Adrenal gland (tissue), 12 donors: ENCODE results near the gene SLC6A20. TPM values are rescaled to one million over a fixed set of nuclear protein-coding genes. Genes with fewer than 3 reads are reported as not detected.

Source experiments
- DNase-seq, 7 donors: peaks; one replicate each; pipeline ENCODE4 v3.0.0-alpha.2; 2019 to 2020
- H3K27ac ChIP-seq, 5 donors: fragments of 200-600 bp; sonication (generic) in 4 of 5; 1 replicate in 3 of 5; 2 replicates in 2 of 5; pipeline versions ENCODE4 v1.5.1 to v1.8.0; 2016 to 2020; ENCODE audit warnings: mild to moderate bottlenecking in 1 of 5
- H3K27me3 ChIP-seq: fragments of 200-600 bp; 2 replicates; pipeline ENCODE4 v1.8.0; 2021
- H3K36me3 ChIP-seq, 2 donors: fragments of 200-600 bp; replicated peaks in 1 of 2; 1 replicate in 1 of 2; 2 replicates in 1 of 2; pipeline versions ENCODE4 v1.5.1 to v1.8.0; 2018 to 2022
- H3K4me1 ChIP-seq, 2 donors: fragments of 200-600 bp; replicated peaks in 1 of 2; 1 replicate in 1 of 2; 2 replicates in 1 of 2; pipeline versions ENCODE4 v1.5.1 to v1.8.0; 2018 to 2021
- H3K4me3 ChIP-seq, 4 donors: fragments of 200-600 bp; sonication (generic) in 3 of 4; one replicate each; pipeline ENCODE4 v1.5.1; 2016 to 2018
- H3K9me3 ChIP-seq, 3 donors: fragments of 200-600 bp; sonication (generic) in 1 of 3; replicated peaks in 1 of 3; 1 replicate in 2 of 3; 2 replicates in 1 of 3; pipeline versions ENCODE4 v1.5.1 to v1.8.0; 2016 to 2021
- POLR2A ChIP-seq, 2 donors: fragments of 450-650 bp; IDR thresholded peaks; one replicate each; pipeline ENCODE4 v1.6.1; 2017; ENCODE audit warnings: antibody characterized with exemption in 2 of 2, mild to moderate bottlenecking in 2 of 2, moderate library complexity in 1 of 2
- WGBS, 4 donors: extraction: QIAGEN DNeasy Blood & Tissue Kit in 2 of 4; methylation state at CpG; one replicate each; pipeline versions ENCODE4 v1.1.5 to v1.1.7; 2013 to 2017; 5-methylcytosine and 5-hydroxymethylcytosine counted together
- intact Hi-C, 2 donors: fragments of 100-400 bp; cut with DNase I; formaldehyde crosslinking; loops; one replicate each; pipeline versions ENCODE4 v1.14.1 to v1.15.0; 2022 to 2023
- polyA plus RNA-seq, 3 donors: library from polyadenylated mRNA; stranded (reverse); fragments of 200-250 nt in 2 of 3; fragments of 350-450 nt in 1 of 3; fragmentation: Illumina TruSeq in 1 of 3; extraction: RNeasy Lipid Tissue Mini Kit (QIAGEN cat#74804) in 1 of 3; gene quantifications; one replicate each; pipeline ENCODE4 v1.2.3, GENCODE V29; 2013 to 2014
- total RNA-seq, 9 donors: library from RNA; depleted of rRNA in 4 of 9; stranded (reverse); fragments of >200 nt in 4 of 9; fragments of 120-200 nt in 1 of 9; fragmentation: NEBNext Ultra II Directional in 1 of 9; extraction: Animal tissue kit (Norgen Biotek cat#: 25700) in 1 of 9; gene quantifications; one replicate each; pipeline versions ENCODE4 v1.1.0 to v1.2.4, GENCODE V29; 2013 to 2023
- TF ChIP-seq, protein P1 (sequence below), 6 experiments: fragments of 450-650 bp in 4 of 6; fragments of 200-600 bp in 2 of 6; sonication (generic) in 1 of 6; IDR thresholded peaks; 1 replicate in 5 of 6; 2 replicates in 1 of 6; pipeline versions ENCODE4 v1.5.1 to v1.8.0; 2016 to 2021; ENCODE audit warnings: antibody characterized with exemption in 6 of 6, mild to moderate bottlenecking in 2 of 6, moderate library complexity in 1 of 6
- donor health status: healthy with polysubstance abuse.
- donor health status: Bipolar disorder and iron deficiency.
- donor health status: DM: yes; HTN: yes; CAD: no.
- donor health status: DM: no; HTN: no; CAD: no.
- donor health status: DM: no; HTN: no; CAD: no.
- donor health status: DM: yes; HTN: yes; CAD: no.

Gene SLC6A20
- total and polyA plus RNA-seq, 12 donors, result 0.07 to 0.52 (median 0.13) TPM; not detected in 7

DNA sequence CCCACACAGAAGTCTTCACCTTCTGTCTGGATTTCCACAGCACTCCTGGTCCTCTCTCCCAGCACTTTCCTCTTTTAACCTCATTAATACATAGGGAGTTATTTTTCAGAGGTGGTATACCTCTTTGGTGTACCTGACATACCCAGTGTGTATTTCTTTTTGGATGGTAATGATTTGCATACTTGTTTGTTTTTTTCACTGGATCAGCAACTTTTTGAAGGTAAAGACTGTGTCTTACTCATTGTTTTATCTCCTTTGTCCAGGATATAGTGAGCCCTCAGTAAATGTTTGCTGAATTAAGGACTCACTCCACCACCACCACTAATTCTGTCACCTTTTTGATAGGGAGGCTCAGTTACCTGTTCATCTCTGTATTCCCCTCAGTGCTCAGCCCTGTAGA lies 55.1 kb downstream of the SLC6A20 start:
- H3K27ac ChIP-seq, result no peak overlapping the region
- H3K4me3 ChIP-seq, result no peak overlapping the region
- intact Hi-C loops, result no loop called here
- no peaks in the 10 kb centered on the region for H3K4me1 ChIP-seq
- no peaks in the 10 kb centered on the region for H3K27me3 ChIP-seq
- no peak for DNase-seq
- no peak for TF ChIP-seq POLR2A (IDR thresholded peaks at IDR 0.05)
- TF ChIP-seq, protein P1, sequence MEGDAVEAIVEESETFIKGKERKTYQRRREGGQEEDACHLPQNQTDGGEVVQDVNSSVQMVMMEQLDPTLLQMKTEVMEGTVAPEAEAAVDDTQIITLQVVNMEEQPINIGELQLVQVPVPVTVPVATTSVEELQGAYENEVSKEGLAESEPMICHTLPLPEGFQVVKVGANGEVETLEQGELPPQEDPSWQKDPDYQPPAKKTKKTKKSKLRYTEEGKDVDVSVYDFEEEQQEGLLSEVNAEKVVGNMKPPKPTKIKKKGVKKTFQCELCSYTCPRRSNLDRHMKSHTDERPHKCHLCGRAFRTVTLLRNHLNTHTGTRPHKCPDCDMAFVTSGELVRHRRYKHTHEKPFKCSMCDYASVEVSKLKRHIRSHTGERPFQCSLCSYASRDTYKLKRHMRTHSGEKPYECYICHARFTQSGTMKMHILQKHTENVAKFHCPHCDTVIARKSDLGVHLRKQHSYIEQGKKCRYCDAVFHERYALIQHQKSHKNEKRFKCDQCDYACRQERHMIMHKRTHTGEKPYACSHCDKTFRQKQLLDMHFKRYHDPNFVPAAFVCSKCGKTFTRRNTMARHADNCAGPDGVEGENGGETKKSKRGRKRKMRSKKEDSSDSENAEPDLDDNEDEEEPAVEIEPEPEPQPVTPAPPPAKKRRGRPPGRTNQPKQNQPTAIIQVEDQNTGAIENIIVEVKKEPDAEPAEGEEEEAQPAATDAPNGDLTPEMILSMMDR (IDR thresholded peaks at IDR 0.05), result no peak
- H3K9me3 ChIP-seq, result no peaks in the 10 kb centered on the region
- H3K36me3 ChIP-seq, result peaks cover 0 to 77% of the 10 kb centered on the region in 2 donors

DNA sequence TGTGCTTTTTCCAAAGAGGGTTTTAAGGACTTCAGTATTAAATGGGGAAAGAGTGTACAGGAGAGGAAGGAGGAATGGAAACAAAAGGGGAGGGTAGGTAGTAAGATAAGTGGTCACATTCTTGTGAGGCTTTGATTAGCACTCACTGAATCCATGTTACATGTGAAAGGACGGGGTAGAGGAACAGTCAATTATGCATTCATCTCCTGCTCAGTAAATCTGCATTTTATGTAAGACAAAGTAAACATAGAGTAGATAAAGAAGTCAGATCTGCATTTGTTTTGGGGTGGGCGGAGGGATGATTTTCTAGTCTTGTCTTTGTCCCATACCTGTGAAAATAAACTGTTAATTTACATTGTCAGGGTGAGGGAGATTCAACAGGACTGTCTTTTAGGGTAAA lies 56.3 kb downstream of the SLC6A20 start:
- WGBS, 4 donors, result 92 to 99% (median 96%) methylated on average over 2 of the region's 2 CpGs
- Histone ChIP-seq H3K27me3 (no peaks in the 10 kb centered on the region), H3K27ac (no peak overlapping the region), H3K4me3 (no peak overlapping the region), H3K36me3 (peaks cover 0 to 78% of the 10 kb centered on the region in 2 donors), H3K4me1 (no peaks in the 10 kb centered on the region), H3K9me3 (no peaks in the 10 kb centered on the region)
- intact Hi-C loops, result no loop called here
- DNase-seq, result no peak
- TF ChIP-seq POLR2A (IDR thresholded peaks at IDR 0.05), result no peak

DNA sequence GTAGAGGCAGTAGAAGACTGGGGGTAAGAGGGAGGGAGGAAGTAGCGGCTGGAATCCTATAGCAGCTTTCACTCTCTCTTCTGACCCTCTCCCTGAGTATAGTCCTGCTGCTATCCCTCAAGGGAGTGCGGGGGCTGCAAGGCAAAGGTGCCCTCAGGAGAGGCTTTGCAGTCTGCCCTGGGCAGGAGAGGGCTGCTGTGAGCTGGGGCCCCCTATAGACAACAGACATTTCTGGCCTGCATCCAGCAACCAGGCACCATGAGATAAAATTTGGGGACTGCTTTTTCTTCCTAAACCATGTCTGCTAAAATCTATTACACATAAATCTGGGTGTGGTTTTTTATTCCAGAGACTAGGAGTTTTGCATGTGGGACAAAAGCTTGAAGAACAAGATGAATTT lies 59.1 kb downstream of the SLC6A20 start:
- DNase-seq, result no peak
- H3K4me3 ChIP-seq, result no peak overlapping the region
- no peaks in the 10 kb centered on the region for H3K27me3 ChIP-seq
- no peaks in the 10 kb centered on the region for H3K4me1 ChIP-seq
- 78 to 100% (median 96%) methylated on average over 1 to 2 of the region's 2 CpGs for WGBS, 4 donors
- no peaks in the 10 kb centered on the region for H3K9me3 ChIP-seq
- TF ChIP-seq, protein P1 (IDR thresholded peaks at IDR 0.05), result no peak
- TF ChIP-seq POLR2A (IDR thresholded peaks at IDR 0.05), result no peak
- peaks cover 0 to 77% of the 10 kb centered on the region in 2 donors for H3K36me3 ChIP-seq
- H3K27ac ChIP-seq, result no peak overlapping the region
- intact Hi-C loops, result no loop called here

DNA sequence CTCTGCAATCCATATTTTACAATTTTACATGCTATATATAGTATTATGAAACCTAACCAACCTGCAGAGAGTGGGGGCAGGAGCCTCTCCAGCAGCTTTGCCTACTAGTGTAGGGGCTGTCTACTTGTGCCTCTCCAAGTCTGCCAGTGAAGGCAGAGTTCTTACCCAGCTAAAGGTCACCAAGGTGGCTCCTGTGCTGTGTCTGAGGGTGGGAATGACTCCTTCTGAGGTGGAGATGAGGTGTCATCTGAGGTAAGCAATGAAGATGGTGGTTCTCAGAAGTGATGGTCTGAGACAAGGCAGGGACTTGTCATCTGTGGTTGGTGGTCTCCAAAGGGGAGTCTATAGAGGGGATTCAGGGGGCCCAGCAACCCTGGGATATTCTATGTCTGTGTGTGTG lies 59.6 kb downstream of the SLC6A20 start:
- no peak overlapping the region for H3K4me3 ChIP-seq
- H3K36me3 ChIP-seq, result peaks cover 0 to 81% of the 10 kb centered on the region in 2 donors
- no peaks in the 10 kb centered on the region for H3K4me1 ChIP-seq
- H3K27me3 ChIP-seq, result no peaks in the 10 kb centered on the region
- no peaks in the 10 kb centered on the region for H3K9me3 ChIP-seq
- intact Hi-C loops, result no loop called here
- DNase-seq, result no peak
- H3K27ac ChIP-seq, result no peak overlapping the region
- TF ChIP-seq, protein P1 (IDR thresholded peaks at IDR 0.05), result no peak
- no peak for TF ChIP-seq POLR2A (IDR thresholded peaks at IDR 0.05)

DNA sequence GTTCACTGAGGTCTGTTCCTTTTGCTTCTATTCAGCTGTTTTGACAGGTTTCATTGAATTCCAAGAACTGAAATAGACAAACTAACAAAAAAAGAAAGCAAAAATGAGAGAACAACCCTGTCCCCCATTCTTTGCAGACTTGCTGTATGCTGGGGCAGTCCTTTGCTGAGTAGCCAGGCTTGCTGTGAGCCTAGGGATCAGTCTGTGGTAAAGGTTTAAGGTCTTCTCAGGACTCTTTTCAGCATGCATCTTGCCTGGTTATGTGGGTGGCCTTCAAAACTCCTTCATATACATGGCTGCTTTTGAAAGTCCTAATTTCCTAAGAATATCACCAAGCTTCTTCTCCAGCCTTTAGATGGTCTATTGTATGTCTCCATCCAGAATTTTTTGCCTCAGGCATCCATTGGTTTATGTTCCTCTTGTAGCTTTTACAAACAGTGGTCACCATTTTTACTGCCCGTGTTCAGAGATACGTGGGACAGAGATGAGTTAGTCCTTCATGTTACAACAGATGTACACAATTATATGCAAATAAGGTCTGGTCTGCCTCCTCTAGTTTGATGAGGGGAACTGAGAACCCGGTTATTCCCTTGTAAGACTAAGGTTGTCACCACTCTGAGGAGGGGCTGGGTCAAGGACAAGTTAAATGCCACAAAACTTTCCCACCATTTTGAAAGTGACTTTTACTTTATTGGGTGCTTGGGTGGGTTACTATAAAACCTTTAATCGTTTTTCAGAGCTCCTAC lies 65.8 kb downstream of the SLC6A20 start:
- Histone ChIP-seq H3K27ac (no peak overlapping the region), H3K4me3 (no peak overlapping the region), H3K4me1 (no peaks in the 10 kb centered on the region), H3K9me3 (no peaks in the 10 kb centered on the region), H3K27me3 (no peaks in the 10 kb centered on the region), H3K36me3 (peaks cover 0 to 42% of the 10 kb centered on the region in 2 donors)
- DNase-seq, result no peak
- 85 to 97% (median 89%) methylated on average over 4 of the region's 4 CpGs for WGBS, 4 donors
- TF ChIP-seq, protein P1 (IDR thresholded peaks at IDR 0.05), result no peak
- no peak for TF ChIP-seq POLR2A (IDR thresholded peaks at IDR 0.05)
- intact Hi-C loops, result no loop called here
